SH-SY5Y (cell line): Measurements from ENCODE around the gene AGPAT3.

Source experiments
- GATA2 ChIP-seq: IDR thresholded peaks from 2 replicates; pipeline ENCODE4 v1.6.1; 2011; ENCODE audit warnings: mild to moderate bottlenecking, low read depth, low read length
- GATA3 ChIP-seq: IDR thresholded peaks from 2 replicates; pipeline ENCODE4 v1.6.1; 2011; ENCODE audit warnings: low read depth, mild to moderate bottlenecking, low read length, moderate library complexity

AGPAT3 gene

GRCh38 chr21:43944078-43944633 lies 79.1 kb downstream of the AGPAT3 start:
- TF ChIP-seq GATA2 (no peak), GATA3 (no peak)

- TF ChIP-seq GATA2 (no peak), GATA3 (no peak)
Observed at GRCh38 chr21:43944757-43945156, 79.7 kb downstream of the AGPAT3 start.

GRCh38 chr21:43948740-43949498 lies 83.9 kb downstream of the AGPAT3 start:
- TF ChIP-seq GATA2: no peak
- no peak for TF ChIP-seq GATA3

GRCh38 chr21:43949499-43950208 lies 84.6 kb downstream of the AGPAT3 start:
- no peak for TF ChIP-seq GATA2

- TF ChIP-seq GATA2 (no peak), GATA3 (no peak)
Observed at GRCh38 chr21:43950481-43950880, 85.5 kb downstream of the AGPAT3 start.

GRCh38 chr21:43950936-43951335 lies 85.9 kb downstream of the AGPAT3 start:
- no peak for TF ChIP-seq GATA3
- TF ChIP-seq GATA2: no peak

GRCh38 chr21:43951911-43952703 lies 87.1 kb downstream of the AGPAT3 start:
- TF ChIP-seq GATA3 (no peak), GATA2 (no peak)

GRCh38 chr21:43953021-43953420 lies 88.0 kb downstream of the AGPAT3 start:
- no peak for TF ChIP-seq GATA2
- no peak for TF ChIP-seq GATA3

- TF ChIP-seq GATA2: no peak
- TF ChIP-seq GATA3: no peak
Observed at GRCh38 chr21:43954042-43954441, 89.0 kb downstream of the AGPAT3 start.

GRCh38 chr21:43954896-43955295 lies 89.9 kb downstream of the AGPAT3 start:
- TF ChIP-seq GATA3: no peak
- TF ChIP-seq GATA2: no peak

GRCh38 chr21:43956019-43956669 lies 91.1 kb downstream of the AGPAT3 start:
- TF ChIP-seq GATA3: no peak
- TF ChIP-seq GATA2: no peak

GRCh38 chr21:43956670-43957035 lies 91.6 kb downstream of the AGPAT3 start:
- TF ChIP-seq GATA3 (no peak), GATA2 (no peak)

- TF ChIP-seq GATA2: no peak
- no peak for TF ChIP-seq GATA3
Observed at GRCh38 chr21:43957128-43957571, 92.1 kb downstream of the AGPAT3 start.

- TF ChIP-seq GATA3: no peak
- no peak for TF ChIP-seq GATA2
Observed at GRCh38 chr21:43957611-43958362, 92.8 kb downstream of the AGPAT3 start.
